Measurements from ENCODE around the gene HMCN2. TPM values are rescaled to one million over a fixed set of nuclear protein-coding genes. Genes with fewer than 3 reads are reported as not detected.
A peak's percentile ranks its signal among the peaks of the same experiment; 100 is the strongest.

Gene HMCN2
- total and polyA plus RNA-seq, 2 donors from 2014 or later: 0.99 to 8.6 TPM

- Histone ChIP-seq H3K9me3 (ENCODE audit: control insufficient read depth in 2 of 3, insufficient read depth in 1 of 3, low read length in 3 of 3) (no peaks in the 10 kb centered on the region), H3K27ac (ENCODE audit: low read depth in 2 of 2, low read length in 2 of 2) (no peak overlapping the region), H3K36me3 (ENCODE audit: control insufficient read depth in 2 of 3, insufficient read depth in 3 of 3, low read length in 3 of 3) (no peaks in the 10 kb centered on the region), H3K9ac (ENCODE audit: low read length in 3 of 3) (no peak overlapping the region), H3K27me3 (ENCODE audit: control insufficient read depth, insufficient read depth, low read length) (no peaks in the 10 kb centered on the region), H3K4me3 (ENCODE audit: low read length in 3 of 3) (no peak overlapping the region), H3K4me1 (ENCODE audit: control insufficient read depth in 2 of 3, insufficient read depth in 2 of 3, low read depth in 1 of 3, low read length in 3 of 3) (peaks cover 0 to 5% (median 0%) of the 10 kb centered on the region in 3 donors)
- intact Hi-C loops (cut with DNase I): no loop called here
- DNase-seq (peak in 2 of 5 donors; percentile 38 to 50), FAIRE-seq (no peak)
- TF ChIP-seq CTCF (IDR thresholded peaks at IDR 0.05; ENCODE audit: borderline replicate concordance, extremely low read depth, insufficient read depth): no peak
These were observed 162.6 kb downstream of the HMCN2 start for GRCh38 chr9:130428086-130428665.

GRCh38 chr9:130429381-130429780 is 163.8 kb downstream of the HMCN2 start:
- Histone ChIP-seq H3K4me1 (ENCODE audit: control insufficient read depth in 2 of 3, insufficient read depth in 2 of 3, low read depth in 1 of 3, low read length in 3 of 3) (peaks cover 0 to 10% (median 0%) of the 10 kb centered on the region in 3 donors), H3K9ac (ENCODE audit: low read length in 3 of 3) (no peak overlapping the region), H3K36me3 (ENCODE audit: control insufficient read depth in 2 of 3, insufficient read depth in 3 of 3, low read length in 3 of 3) (no peaks in the 10 kb centered on the region), H3K27ac (ENCODE audit: low read depth in 2 of 2, low read length in 2 of 2) (no peak overlapping the region), H3K9me3 (ENCODE audit: control insufficient read depth in 2 of 3, insufficient read depth in 1 of 3, low read length in 3 of 3) (no peaks in the 10 kb centered on the region), H3K4me3 (ENCODE audit: low read length in 3 of 3) (no peak overlapping the region), H3K27me3 (ENCODE audit: control insufficient read depth, insufficient read depth, low read length) (no peaks in the 10 kb centered on the region)
- no peak for TF ChIP-seq CTCF (IDR thresholded peaks at IDR 0.05; ENCODE audit: borderline replicate concordance, extremely low read depth, insufficient read depth)
- FAIRE-seq: no peak
- DNase-seq: peak in 3 of 5 donors; percentile 32 to 66 (median 43)
- intact Hi-C loops (cut with DNase I): no loop called here

- no peak overlapping the region for H3K27ac ChIP-seq (ENCODE audit: low read depth in 2 of 2, low read length in 2 of 2)
- no peaks in the 10 kb centered on the region for H3K36me3 ChIP-seq (ENCODE audit: control insufficient read depth in 2 of 3, insufficient read depth in 3 of 3, low read length in 3 of 3)
- H3K27me3 ChIP-seq (ENCODE audit: control insufficient read depth, insufficient read depth, low read length): no peaks in the 10 kb centered on the region
- H3K4me3 ChIP-seq (ENCODE audit: low read length in 3 of 3): no peak overlapping the region
- TF ChIP-seq CTCF (IDR thresholded peaks at IDR 0.05; ENCODE audit: borderline replicate concordance, extremely low read depth, insufficient read depth): no peak
- intact Hi-C loops (cut with DNase I): no loop called here
- FAIRE-seq (no peak), DNase-seq (no peak)
- no peaks in the 10 kb centered on the region for H3K9me3 ChIP-seq (ENCODE audit: control insufficient read depth in 2 of 3, insufficient read depth in 1 of 3, low read length in 3 of 3)
- H3K9ac ChIP-seq (ENCODE audit: low read length in 3 of 3): no peak overlapping the region
- H3K4me1 ChIP-seq (ENCODE audit: control insufficient read depth in 2 of 3, insufficient read depth in 2 of 3, low read depth in 1 of 3, low read length in 3 of 3): peaks cover 0 to 10% (median 0%) of the 10 kb centered on the region in 3 donors
These were observed 164.3 kb downstream of the HMCN2 start for GRCh38 chr9:130429831-130430230.

GRCh38 chr9:130430232-130430631 is 164.7 kb downstream of the HMCN2 start:
- no peak for DNase-seq
- no peak overlapping the region for H3K9ac ChIP-seq (ENCODE audit: low read length in 3 of 3)
- no peaks in the 10 kb centered on the region for H3K9me3 ChIP-seq (ENCODE audit: control insufficient read depth in 2 of 3, insufficient read depth in 1 of 3, low read length in 3 of 3)
- intact Hi-C loops (cut with DNase I): no loop called here
- H3K4me3 ChIP-seq (ENCODE audit: low read length in 3 of 3): no peak overlapping the region
- no peaks in the 10 kb centered on the region for H3K36me3 ChIP-seq (ENCODE audit: control insufficient read depth in 2 of 3, insufficient read depth in 3 of 3, low read length in 3 of 3)
- H3K27me3 ChIP-seq (ENCODE audit: control insufficient read depth, insufficient read depth, low read length): no peaks in the 10 kb centered on the region
- peaks cover 0 to 10% (median 0%) of the 10 kb centered on the region in 3 donors for H3K4me1 ChIP-seq (ENCODE audit: control insufficient read depth in 2 of 3, insufficient read depth in 2 of 3, low read depth in 1 of 3, low read length in 3 of 3)
- no peak overlapping the region for H3K27ac ChIP-seq (ENCODE audit: low read depth in 2 of 2, low read length in 2 of 2)
- no peak for FAIRE-seq
- no peak for TF ChIP-seq CTCF (IDR thresholded peaks at IDR 0.05; ENCODE audit: borderline replicate concordance, extremely low read depth, insufficient read depth)
